GM12865 (cell line): Measurements from ENCODE around the gene CYP51A1.

Source experiments
- DNase-seq: peaks from one replicate; pipeline ENCODE4 v3.0.0; 2010; ENCODE audit warnings: low read depth
- H3K4me3 ChIP-seq: 2 replicates; pipeline ENCODE4 v1.5.1; 2011; ENCODE audit warnings: mild to moderate bottlenecking, low read depth, low read length, control low read depth
- CTCF ChIP-seq: IDR thresholded peaks from 2 replicates; pipeline ENCODE4 v1.5.1; 2011; ENCODE audit warnings: low read length, control low read depth, low read depth, inconsistent platforms; ENCODE audit not compliant: insufficient read depth; ENCODE audit errors: missing control alignments

CYP51A1 gene

GRCh38 chr7:92137557-92137956 lies 3.3 kb upstream of the CYP51A1 start:
- H3K4me3 ChIP-seq, result no peak overlapping the region
- no peak for DNase-seq
- TF ChIP-seq CTCF, result no peak

GRCh38 chr7:92135052-92135889 lies 994 bp upstream of the CYP51A1 start:
- DNase-seq, result peak; percentile 35
- H3K4me3 ChIP-seq, result peak overlapping the region; percentile 90
- TF ChIP-seq CTCF, result no peak

GRCh38 chr7:92133737-92134270 lies 473 bp downstream of the CYP51A1 start:
- peak; percentile 73 for TF ChIP-seq CTCF
- peak; percentile 66 for DNase-seq
- H3K4me3 ChIP-seq, result peak overlapping the region; percentile 90

- peak overlapping the region; percentile 90 for H3K4me3 ChIP-seq
- no peak for DNase-seq
- no peak for TF ChIP-seq CTCF
These were observed 1.0 kb downstream of the CYP51A1 start for GRCh38 chr7:92133133-92133736.

- TF ChIP-seq CTCF, result no peak
- peak; percentile 14 for DNase-seq
- peak overlapping the region; percentile 90 for H3K4me3 ChIP-seq
These were observed 2.4 kb downstream of the CYP51A1 start for GRCh38 chr7:92131764-92132330.

GRCh38 chr7:92131093-92131492 lies 3.2 kb downstream of the CYP51A1 start:
- peak; percentile 10 for DNase-seq
- no peak for TF ChIP-seq CTCF
- H3K4me3 ChIP-seq, result peak overlapping the region; percentile 90; the same call in 1 of the 2 replicates
